Measurements from ENCODE around the gene TCF15. TPM values are rescaled to one million over a fixed set of nuclear protein-coding genes. Genes with fewer than 3 reads are reported as not detected.

The TCF15 gene
- total RNA-seq, 4 donors from 2014 or later = 0.59 TPM; not detected in 3

GRCh38 chr20:625360-625932, 15.3 kb upstream of the TCF15 start:
- DNase-seq = no peak
- H3K4me1 ChIP-seq = no peaks in the 10 kb centered on the region
- 94 to 98% methylated on average over 4 of the region's 4 CpGs for WGBS, 2 donors
- TF ChIP-seq, protein P1, sequence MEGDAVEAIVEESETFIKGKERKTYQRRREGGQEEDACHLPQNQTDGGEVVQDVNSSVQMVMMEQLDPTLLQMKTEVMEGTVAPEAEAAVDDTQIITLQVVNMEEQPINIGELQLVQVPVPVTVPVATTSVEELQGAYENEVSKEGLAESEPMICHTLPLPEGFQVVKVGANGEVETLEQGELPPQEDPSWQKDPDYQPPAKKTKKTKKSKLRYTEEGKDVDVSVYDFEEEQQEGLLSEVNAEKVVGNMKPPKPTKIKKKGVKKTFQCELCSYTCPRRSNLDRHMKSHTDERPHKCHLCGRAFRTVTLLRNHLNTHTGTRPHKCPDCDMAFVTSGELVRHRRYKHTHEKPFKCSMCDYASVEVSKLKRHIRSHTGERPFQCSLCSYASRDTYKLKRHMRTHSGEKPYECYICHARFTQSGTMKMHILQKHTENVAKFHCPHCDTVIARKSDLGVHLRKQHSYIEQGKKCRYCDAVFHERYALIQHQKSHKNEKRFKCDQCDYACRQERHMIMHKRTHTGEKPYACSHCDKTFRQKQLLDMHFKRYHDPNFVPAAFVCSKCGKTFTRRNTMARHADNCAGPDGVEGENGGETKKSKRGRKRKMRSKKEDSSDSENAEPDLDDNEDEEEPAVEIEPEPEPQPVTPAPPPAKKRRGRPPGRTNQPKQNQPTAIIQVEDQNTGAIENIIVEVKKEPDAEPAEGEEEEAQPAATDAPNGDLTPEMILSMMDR (IDR thresholded peaks at IDR 0.05) = no peak
- H3K27me3 ChIP-seq = no peaks in the 10 kb centered on the region
- intact Hi-C loops (cut with DNase I) = no loop called here
- no peaks in the 10 kb centered on the region for H3K9me3 ChIP-seq
- H3K4me3 ChIP-seq (replicated peaks in 1 of 3) = no peak overlapping the region
- no peaks in the 10 kb centered on the region for H3K36me3 ChIP-seq
- no peak overlapping the region for H3K27ac ChIP-seq

DNA sequence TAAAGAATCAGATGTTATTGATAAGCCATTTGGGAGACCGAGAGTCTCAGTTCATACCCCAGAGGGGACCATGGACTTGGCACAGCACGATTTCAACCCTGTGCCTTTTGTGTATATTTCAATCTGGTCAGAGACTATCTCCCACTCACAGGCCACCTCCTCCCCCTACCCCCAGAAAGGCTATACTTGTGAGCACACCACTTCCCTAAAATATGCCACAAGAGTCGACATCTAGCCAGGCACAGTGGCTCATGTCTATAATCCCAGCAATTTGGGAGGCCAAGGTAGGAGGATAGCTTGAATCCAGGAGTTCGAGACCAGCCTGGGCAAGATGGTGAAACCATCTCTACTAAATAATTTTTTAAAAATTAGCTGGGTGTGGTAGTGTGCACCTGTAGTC, 13.6 kb upstream of the TCF15 start:
- no peaks in the 10 kb centered on the region for H3K4me1 ChIP-seq
- intact Hi-C loops (cut with DNase I) = no loop called here
- H3K27ac ChIP-seq = no peak overlapping the region
- no peaks in the 10 kb centered on the region for H3K27me3 ChIP-seq
- TF ChIP-seq, protein P1 (IDR thresholded peaks at IDR 0.05) = no peak
- TF ChIP-seq POLR2A (IDR thresholded peaks at IDR 0.05) = no peak
- H3K4me3 ChIP-seq (replicated peaks in 1 of 3) = no peak overlapping the region
- no peak for DNase-seq
- H3K36me3 ChIP-seq = no peaks in the 10 kb centered on the region
- no peaks in the 10 kb centered on the region for H3K9me3 ChIP-seq
- WGBS, 2 donors = 73 to 78% methylated on average over 4 of the region's 4 CpGs

- 32 to 50% methylated on average over 2 to 4 of the region's 4 CpGs for WGBS, 2 donors
- intact Hi-C loops (cut with DNase I) = no loop called here
- no peaks in the 10 kb centered on the region for H3K27me3 ChIP-seq
Measured at GRCh38 chr20:623021-623420, 12.9 kb upstream of the TCF15 start.

DNA sequence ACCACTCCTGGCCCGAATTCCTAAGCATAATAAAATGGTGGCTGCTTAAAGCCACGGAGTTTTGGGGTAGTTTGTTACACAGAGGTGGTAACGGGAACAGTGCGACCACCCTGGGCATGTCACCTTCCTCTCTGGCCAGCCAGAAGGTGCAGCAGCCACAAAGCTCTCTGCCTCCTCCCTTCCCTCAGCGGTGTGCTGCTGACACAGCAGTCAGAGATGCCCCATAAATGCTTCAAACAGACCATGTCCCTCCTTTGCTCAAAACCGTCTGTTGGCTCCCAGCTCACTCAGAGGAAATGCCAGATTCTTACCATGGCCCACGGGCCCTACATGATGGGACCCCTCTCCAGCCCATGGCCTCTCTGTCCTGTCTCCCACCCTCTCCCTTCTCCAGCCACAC, 12.1 kb upstream of the TCF15 start:
- intact Hi-C loops (cut with DNase I) = no loop called here
- no peaks in the 10 kb centered on the region for H3K9me3 ChIP-seq
- H3K36me3 ChIP-seq = no peaks in the 10 kb centered on the region
- DNase-seq = no peak
- H3K27ac ChIP-seq = no peak overlapping the region
- 79 to 82% methylated on average over 7 of the region's 7 CpGs for WGBS, 2 donors
- H3K4me3 ChIP-seq (replicated peaks in 1 of 3) = no peak overlapping the region
- no peaks in the 10 kb centered on the region for H3K4me1 ChIP-seq
- no peaks in the 10 kb centered on the region for H3K27me3 ChIP-seq
- no peak for TF ChIP-seq POLR2A (IDR thresholded peaks at IDR 0.05)
- TF ChIP-seq, protein P1 (IDR thresholded peaks at IDR 0.05) = no peak

More at GRCh38 chr20:623021-623420, 12.9 kb upstream of the TCF15 start:
- H3K9me3 ChIP-seq = no peaks in the 10 kb centered on the region
- DNase-seq = no peak
- H3K36me3 ChIP-seq = no peaks in the 10 kb centered on the region
- TF ChIP-seq, protein P1 (IDR thresholded peaks at IDR 0.05) = no peak
- no peak for TF ChIP-seq POLR2A (IDR thresholded peaks at IDR 0.05)
- no peaks in the 10 kb centered on the region for H3K4me1 ChIP-seq
- H3K27ac ChIP-seq = no peak overlapping the region
- H3K4me3 ChIP-seq (replicated peaks in 1 of 3) = no peak overlapping the region

DNA sequence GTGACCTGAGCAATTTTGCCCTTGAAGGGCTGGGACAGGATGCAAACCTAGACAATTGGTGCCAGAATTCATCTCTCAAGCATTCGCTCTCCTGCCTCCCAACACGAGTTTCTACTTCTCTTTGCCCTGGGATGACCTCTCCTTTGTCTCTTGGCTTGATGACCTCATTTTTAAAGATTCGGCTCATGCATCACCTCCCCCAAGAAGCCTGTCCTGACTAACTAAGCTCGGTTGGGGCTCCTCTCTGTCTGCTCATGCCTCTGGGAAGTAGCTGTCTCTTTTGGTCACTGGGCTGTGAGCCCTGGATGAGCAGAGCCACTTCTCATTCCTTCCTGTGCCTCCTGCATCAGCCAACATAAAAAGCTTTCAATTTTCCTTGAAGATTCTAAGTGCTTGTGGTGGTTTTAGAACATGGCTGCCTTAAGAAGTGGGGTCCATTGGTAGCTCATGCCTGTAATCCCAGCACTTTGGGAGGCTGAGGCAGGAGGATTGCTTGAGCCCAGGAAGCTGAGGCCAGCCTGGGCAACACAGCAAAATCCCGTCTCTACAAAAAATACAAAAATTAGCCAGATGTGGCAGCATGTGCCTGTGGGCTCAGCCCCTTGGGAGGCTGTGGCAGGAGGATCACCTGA, 11.1 kb upstream of the TCF15 start:
- Histone ChIP-seq H3K9me3 (no peaks in the 10 kb centered on the region), H3K36me3 (no peaks in the 10 kb centered on the region), H3K4me1 (no peaks in the 10 kb centered on the region), H3K4me3 (replicated peaks in 1 of 3) (no peak overlapping the region), H3K27me3 (no peaks in the 10 kb centered on the region), H3K27ac (no peak overlapping the region)
- intact Hi-C loops (cut with DNase I) = no loop called here
- 40 to 47% methylated on average over 5 of the region's 5 CpGs for WGBS, 2 donors
- no peak for DNase-seq
- TF ChIP-seq POLR2A (IDR thresholded peaks at IDR 0.05) = no peak
- TF ChIP-seq, protein P1 (IDR thresholded peaks at IDR 0.05) = no peak
